Body of pancreas (tissue), 4 donors: ENCODE measurements around the gene YIPF5.

Source experiments
- CTCF ChIP-seq, 7 experiments: fragments of 450-650 bp in 4 of 7; fragments of 200-600 bp in 3 of 7; sonication (generic) in 3 of 7; IDR thresholded peaks; one replicate each; pipeline ENCODE4 v1.5.1; 2016 to 2019; ENCODE audit warnings: antibody characterized with exemption in 7 of 7
- POLR2A ChIP-seq, 3 donors: fragments of 450-650 bp; IDR thresholded peaks; one replicate each; pipeline ENCODE4 v1.6.1; 2016; ENCODE audit warnings: antibody characterized with exemption in 3 of 3, mild to moderate bottlenecking in 2 of 3

GRCh38 chr5:144177548-144177947 is 7.1 kb upstream of the YIPF5 start:
- TF ChIP-seq CTCF (IDR thresholded peaks at IDR 0.05) = no peak
- no peak for TF ChIP-seq POLR2A (IDR thresholded peaks at IDR 0.05)
